ENCODE results near the gene TOX3.

TOX3 gene

DNA sequence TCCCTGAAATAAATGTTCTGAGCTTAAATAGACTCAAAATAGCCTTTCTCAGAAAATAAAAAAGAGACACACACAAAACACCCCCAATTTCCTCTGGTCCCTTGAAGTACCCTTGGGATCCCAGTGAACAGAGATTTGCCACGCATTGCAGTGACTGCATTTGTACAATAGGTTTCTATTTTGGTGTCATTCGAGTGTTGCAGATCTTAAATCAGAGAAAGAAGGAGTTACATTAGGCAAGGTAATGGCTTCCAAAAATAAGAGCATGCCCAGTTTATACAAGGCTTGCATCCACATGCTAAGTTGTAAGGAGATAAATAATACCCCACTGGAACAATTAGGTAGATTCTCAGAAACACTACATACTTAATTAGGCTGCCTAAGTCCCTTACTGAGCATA lies 2.2 kb downstream of the TOX3 start:
- no peaks in the 10 kb centered on the region for H3K36me3 ChIP-seq (ENCODE audit: control insufficient read depth, insufficient read depth, low read length)
- no peaks in the 10 kb centered on the region for H3K27me3 ChIP-seq (ENCODE audit: control insufficient read depth, insufficient read depth, low read length)
- H3K27ac ChIP-seq (ENCODE audit: low read depth, low read length), result no peak overlapping the region
- no peak overlapping the region for H3K9ac ChIP-seq (ENCODE audit: low read length)
- no peaks in the 10 kb centered on the region for H3K4me1 ChIP-seq (ENCODE audit: control insufficient read depth, insufficient read depth, low read length)
- H3K4me3 ChIP-seq (ENCODE audit: low read length), result peak overlapping the region; percentile 70

DNA sequence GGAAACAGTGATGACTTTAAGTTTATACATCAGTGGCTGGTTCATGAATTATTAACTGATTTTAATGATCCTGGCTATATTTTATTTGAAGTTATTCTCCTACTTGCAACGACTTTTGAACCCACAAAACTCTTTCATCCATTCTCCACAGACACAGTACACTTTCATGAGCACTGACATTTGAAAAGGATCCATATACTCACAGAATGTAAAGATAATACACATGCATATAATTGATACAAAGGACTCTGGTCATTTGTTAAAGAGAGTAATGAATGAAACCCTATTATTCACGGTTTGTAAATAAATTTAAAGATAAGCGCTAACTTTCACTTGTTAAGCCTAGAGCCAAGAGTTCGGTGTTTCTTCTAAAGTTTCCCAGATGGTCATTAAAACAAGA lies 3.3 kb downstream of the TOX3 start:
- Histone ChIP-seq H3K27me3 (ENCODE audit: control insufficient read depth, insufficient read depth, low read length) (no peaks in the 10 kb centered on the region), H3K27ac (ENCODE audit: low read depth, low read length) (no peak overlapping the region), H3K9ac (ENCODE audit: low read length) (no peak overlapping the region), H3K4me1 (ENCODE audit: control insufficient read depth, insufficient read depth, low read length) (no peaks in the 10 kb centered on the region), H3K36me3 (ENCODE audit: control insufficient read depth, insufficient read depth, low read length) (no peaks in the 10 kb centered on the region), H3K4me3 (ENCODE audit: low read length) (no peak overlapping the region)

DNA sequence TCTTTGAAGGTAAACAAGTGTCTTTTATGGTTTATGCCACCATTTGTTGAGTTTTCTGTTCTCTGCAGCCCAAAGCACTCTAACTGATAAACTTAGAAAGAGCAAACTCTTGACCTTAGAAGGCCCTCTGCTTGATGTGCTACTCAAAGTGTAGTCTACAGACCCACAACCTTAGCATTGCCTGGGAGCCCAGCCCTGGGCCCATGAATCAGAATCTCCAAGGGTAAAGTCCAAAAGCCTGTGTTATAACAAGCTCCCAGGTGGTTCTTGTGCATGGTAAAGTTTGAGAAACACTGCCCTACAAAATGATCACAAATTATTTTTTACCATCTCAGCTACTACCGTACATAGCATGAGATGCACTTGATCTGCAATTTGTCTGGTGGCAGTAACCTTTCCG lies 6.0 kb downstream of the TOX3 start:
- Histone ChIP-seq H3K27me3 (ENCODE audit: control insufficient read depth, insufficient read depth, low read length) (no peaks in the 10 kb centered on the region), H3K4me1 (ENCODE audit: control insufficient read depth, insufficient read depth, low read length) (no peaks in the 10 kb centered on the region), H3K36me3 (ENCODE audit: control insufficient read depth, insufficient read depth, low read length) (no peaks in the 10 kb centered on the region), H3K9ac (ENCODE audit: low read length) (no peak overlapping the region), H3K4me3 (ENCODE audit: low read length) (no peak overlapping the region), H3K27ac (ENCODE audit: low read depth, low read length) (no peak overlapping the region)

DNA sequence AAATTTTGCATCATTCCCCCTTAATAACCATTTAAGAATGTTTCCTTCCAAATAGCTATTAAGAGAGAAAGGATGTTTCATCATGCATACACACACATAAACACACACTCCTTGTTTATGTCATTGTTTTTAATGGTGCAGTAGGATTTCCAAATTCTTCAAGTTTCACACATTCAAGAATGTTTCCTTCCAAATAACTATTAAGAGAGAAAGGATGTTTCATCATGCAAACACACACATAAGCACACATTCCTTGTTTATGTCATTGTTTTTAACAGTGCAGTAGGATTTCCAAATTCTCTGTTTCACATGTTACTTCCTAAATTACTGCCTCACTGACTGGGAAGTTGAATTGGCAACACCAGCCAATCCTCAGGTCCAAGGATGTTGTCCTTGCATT lies 7.8 kb downstream of the TOX3 start:
- no peaks in the 10 kb centered on the region for H3K27me3 ChIP-seq (ENCODE audit: control insufficient read depth, insufficient read depth, low read length)
- no peak overlapping the region for H3K9ac ChIP-seq (ENCODE audit: low read length)
- H3K4me1 ChIP-seq (ENCODE audit: control insufficient read depth, insufficient read depth, low read length), result no peaks in the 10 kb centered on the region
- no peaks in the 10 kb centered on the region for H3K36me3 ChIP-seq (ENCODE audit: control insufficient read depth, insufficient read depth, low read length)
- no peak overlapping the region for H3K4me3 ChIP-seq (ENCODE audit: low read length)
- H3K27ac ChIP-seq (ENCODE audit: low read depth, low read length), result no peak overlapping the region

DNA sequence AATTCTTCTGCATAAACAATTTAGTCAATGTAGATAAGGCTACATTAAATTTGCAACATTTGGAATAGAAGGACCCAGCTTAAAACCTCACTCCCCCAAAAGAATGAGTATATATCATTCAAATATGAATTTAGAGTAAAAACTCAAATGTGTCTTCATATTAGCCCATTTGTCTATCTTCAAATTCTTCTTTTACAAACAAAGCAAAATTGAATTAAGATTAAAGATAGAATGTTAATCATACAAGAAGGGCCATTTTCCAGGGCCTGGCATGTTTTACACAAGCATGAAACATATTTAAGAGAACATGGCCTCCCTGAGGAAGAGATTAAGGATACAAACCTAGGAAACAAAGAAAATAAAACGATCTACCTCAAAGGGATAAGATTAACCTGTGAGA lies 8.4 kb downstream of the TOX3 start:
- no peaks in the 10 kb centered on the region for H3K27me3 ChIP-seq (ENCODE audit: control insufficient read depth, insufficient read depth, low read length)
- H3K4me3 ChIP-seq (ENCODE audit: low read length), result no peak overlapping the region
- no peak overlapping the region for H3K9ac ChIP-seq (ENCODE audit: low read length)
- H3K27ac ChIP-seq (ENCODE audit: low read depth, low read length), result no peak overlapping the region
- H3K4me1 ChIP-seq (ENCODE audit: control insufficient read depth, insufficient read depth, low read length), result no peaks in the 10 kb centered on the region
- H3K36me3 ChIP-seq (ENCODE audit: control insufficient read depth, insufficient read depth, low read length), result no peaks in the 10 kb centered on the region

DNA sequence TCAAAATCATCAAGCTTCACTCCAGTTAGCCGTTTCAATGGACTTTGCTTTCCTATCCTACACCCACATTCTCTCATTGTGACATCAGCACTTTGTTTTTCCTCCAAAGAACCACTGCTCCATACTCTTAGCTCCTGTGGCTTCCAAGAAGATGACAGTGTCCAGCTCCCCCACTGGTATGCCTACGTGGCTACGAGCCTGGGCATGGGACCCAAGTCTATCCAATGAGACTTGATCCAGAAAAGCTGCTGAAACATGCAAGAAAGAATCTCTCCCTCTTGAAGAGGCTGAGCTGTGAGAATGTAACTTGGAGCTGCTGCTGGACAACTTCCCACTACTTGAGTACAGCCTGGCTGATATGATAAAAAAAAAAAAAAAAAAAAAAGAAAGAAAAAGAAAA lies 9.4 kb downstream of the TOX3 start:
- Histone ChIP-seq H3K9ac (ENCODE audit: low read length) (no peak overlapping the region), H3K27ac (ENCODE audit: low read depth, low read length) (no peak overlapping the region), H3K27me3 (ENCODE audit: control insufficient read depth, insufficient read depth, low read length) (no peaks in the 10 kb centered on the region), H3K4me3 (ENCODE audit: low read length) (no peak overlapping the region), H3K36me3 (ENCODE audit: control insufficient read depth, insufficient read depth, low read length) (no peaks in the 10 kb centered on the region), H3K4me1 (ENCODE audit: control insufficient read depth, insufficient read depth, low read length) (no peaks in the 10 kb centered on the region)

DNA sequence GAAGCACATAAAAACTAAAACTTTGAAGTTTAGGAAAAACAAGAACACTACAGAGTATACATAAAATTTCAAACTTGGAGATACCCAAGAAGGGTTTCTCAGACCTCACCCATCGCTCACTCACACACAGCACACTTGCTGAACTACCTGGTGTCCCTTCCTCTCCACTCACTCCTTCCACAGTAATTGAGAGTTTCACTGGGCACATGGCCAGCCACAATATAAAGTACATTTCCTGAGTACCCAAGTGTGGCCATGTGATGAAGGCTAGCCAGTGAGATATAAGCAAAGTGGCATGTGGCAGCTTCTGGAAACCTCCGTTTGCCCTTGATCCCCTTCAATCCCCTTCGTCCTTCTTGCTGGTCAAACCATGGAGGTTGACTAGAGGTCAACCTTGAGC lies 11.9 kb downstream of the TOX3 start:
- Histone ChIP-seq H3K27ac (ENCODE audit: low read depth, low read length) (no peak overlapping the region), H3K4me3 (ENCODE audit: low read length) (no peak overlapping the region), H3K9ac (ENCODE audit: low read length) (no peak overlapping the region), H3K27me3 (ENCODE audit: control insufficient read depth, insufficient read depth, low read length) (no peaks in the 10 kb centered on the region), H3K4me1 (ENCODE audit: control insufficient read depth, insufficient read depth, low read length) (no peaks in the 10 kb centered on the region), H3K36me3 (ENCODE audit: control insufficient read depth, insufficient read depth, low read length) (no peaks in the 10 kb centered on the region)

DNA sequence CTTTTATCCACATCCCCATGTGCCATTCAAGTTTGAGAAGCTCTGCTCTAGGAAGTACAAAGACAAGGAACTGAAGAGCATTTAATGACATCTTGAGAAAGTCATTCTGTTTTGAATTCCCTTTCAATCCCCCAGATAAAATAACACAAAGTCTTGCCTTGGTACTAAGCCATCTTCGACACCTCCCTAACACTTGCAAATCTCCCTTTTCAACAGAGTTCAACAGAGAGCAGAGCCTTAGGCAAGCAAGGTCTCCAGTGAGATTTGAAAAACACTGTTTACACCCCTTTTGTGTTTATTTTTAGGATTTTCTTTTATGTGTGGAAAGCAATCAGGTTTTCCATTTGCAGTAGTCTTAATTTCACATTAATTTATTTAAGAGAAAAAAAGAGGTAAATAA lies 13.6 kb downstream of the TOX3 start:
- Histone ChIP-seq H3K36me3 (ENCODE audit: control insufficient read depth, insufficient read depth, low read length) (no peaks in the 10 kb centered on the region), H3K4me3 (ENCODE audit: low read length) (no peak overlapping the region), H3K27me3 (ENCODE audit: control insufficient read depth, insufficient read depth, low read length) (no peaks in the 10 kb centered on the region), H3K4me1 (ENCODE audit: control insufficient read depth, insufficient read depth, low read length) (no peaks in the 10 kb centered on the region), H3K9ac (ENCODE audit: low read length) (no peak overlapping the region), H3K27ac (ENCODE audit: low read depth, low read length) (no peak overlapping the region)

DNA sequence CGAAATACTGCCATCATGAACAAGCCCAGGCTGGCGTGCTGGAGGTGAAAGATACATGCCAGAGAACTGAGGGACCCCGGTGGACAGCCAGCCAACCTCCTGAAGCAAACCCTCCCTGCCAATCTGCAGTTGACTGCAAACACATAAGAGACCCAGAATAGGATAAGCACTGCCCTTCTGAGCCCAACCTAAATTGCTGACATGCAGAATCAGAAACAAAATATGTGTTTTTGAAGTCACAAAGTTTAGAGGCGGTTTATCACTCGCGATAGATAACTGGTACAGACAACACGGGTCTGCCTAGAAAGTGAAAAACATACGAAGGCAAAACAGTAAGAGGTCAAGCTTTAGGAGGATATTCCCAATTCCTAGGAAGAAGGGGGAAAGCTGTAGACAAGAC lies 14.6 kb downstream of the TOX3 start:
- no peaks in the 10 kb centered on the region for H3K36me3 ChIP-seq (ENCODE audit: control insufficient read depth, insufficient read depth, low read length)
- no peaks in the 10 kb centered on the region for H3K27me3 ChIP-seq (ENCODE audit: control insufficient read depth, insufficient read depth, low read length)
- no peaks in the 10 kb centered on the region for H3K4me1 ChIP-seq (ENCODE audit: control insufficient read depth, insufficient read depth, low read length)
- H3K4me3 ChIP-seq (ENCODE audit: low read length), result no peak overlapping the region
- no peak overlapping the region for H3K9ac ChIP-seq (ENCODE audit: low read length)
- no peak overlapping the region for H3K27ac ChIP-seq (ENCODE audit: low read depth, low read length)

DNA sequence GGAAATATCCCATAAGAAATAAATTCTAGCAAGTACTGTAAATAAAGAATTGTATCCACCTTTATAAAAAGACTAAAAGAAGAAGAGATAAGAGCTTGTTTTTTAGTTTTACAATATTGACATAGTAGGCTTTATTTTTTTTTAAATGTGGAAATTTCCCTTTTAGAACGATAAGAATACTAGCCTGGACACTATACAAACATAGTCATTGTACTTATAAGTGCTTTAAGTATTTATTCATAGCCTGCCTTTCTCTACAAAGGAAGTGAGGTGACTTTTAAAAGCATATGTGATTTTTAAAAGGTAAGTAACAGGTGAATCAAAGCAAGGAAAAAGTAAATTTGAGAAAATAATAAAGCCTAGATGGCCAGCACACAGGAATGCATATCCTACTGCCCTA lies 17.7 kb downstream of the TOX3 start:
- H3K4me3 ChIP-seq (ENCODE audit: low read length), result no peak overlapping the region
- no peak overlapping the region for H3K27ac ChIP-seq (ENCODE audit: low read depth, low read length)
- no peaks in the 10 kb centered on the region for H3K36me3 ChIP-seq (ENCODE audit: control insufficient read depth, insufficient read depth, low read length)
- H3K9ac ChIP-seq (ENCODE audit: low read length), result no peak overlapping the region
- no peaks in the 10 kb centered on the region for H3K4me1 ChIP-seq (ENCODE audit: control insufficient read depth, insufficient read depth, low read length)
- no peaks in the 10 kb centered on the region for H3K27me3 ChIP-seq (ENCODE audit: control insufficient read depth, insufficient read depth, low read length)

DNA sequence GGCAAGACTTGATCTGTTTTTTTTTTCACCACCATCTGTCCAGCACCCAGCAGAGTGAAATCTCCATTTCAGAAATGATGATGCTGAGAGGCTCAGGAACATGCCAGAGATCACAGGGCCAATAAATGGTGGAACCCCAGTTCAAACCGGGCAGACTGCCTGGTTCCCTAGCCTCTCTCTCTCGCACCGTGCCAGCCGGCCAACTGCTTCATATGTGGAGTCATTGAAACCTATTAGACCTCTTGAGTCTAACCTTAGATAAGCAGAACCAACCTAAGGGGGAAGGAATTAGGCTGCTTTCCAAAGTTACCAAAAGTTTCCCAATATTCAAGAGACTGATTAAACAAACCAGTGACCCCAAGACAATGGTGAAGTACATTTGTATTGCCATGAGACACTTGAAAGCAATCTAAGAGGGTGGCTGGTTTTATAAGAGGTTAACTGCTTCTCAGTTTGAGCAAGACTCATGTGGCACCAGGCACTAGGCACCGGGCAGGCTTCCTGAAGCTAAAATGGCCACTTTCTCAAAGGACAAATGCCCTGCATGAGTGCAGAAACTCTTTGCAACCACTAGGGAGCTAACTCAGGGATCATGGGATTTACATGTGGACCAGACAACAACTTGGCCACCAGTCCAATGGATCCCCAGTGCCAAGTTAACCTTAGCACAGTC lies 18.4 kb downstream of the TOX3 start:
- H3K4me3 ChIP-seq (ENCODE audit: low read length), result no peak overlapping the region
- no peak overlapping the region for H3K27ac ChIP-seq (ENCODE audit: low read depth, low read length)
- H3K9ac ChIP-seq (ENCODE audit: low read length), result no peak overlapping the region
- no peaks in the 10 kb centered on the region for H3K27me3 ChIP-seq (ENCODE audit: control insufficient read depth, insufficient read depth, low read length)
- H3K36me3 ChIP-seq (ENCODE audit: control insufficient read depth, insufficient read depth, low read length), result no peaks in the 10 kb centered on the region
- H3K4me1 ChIP-seq (ENCODE audit: control insufficient read depth, insufficient read depth, low read length), result no peaks in the 10 kb centered on the region

DNA sequence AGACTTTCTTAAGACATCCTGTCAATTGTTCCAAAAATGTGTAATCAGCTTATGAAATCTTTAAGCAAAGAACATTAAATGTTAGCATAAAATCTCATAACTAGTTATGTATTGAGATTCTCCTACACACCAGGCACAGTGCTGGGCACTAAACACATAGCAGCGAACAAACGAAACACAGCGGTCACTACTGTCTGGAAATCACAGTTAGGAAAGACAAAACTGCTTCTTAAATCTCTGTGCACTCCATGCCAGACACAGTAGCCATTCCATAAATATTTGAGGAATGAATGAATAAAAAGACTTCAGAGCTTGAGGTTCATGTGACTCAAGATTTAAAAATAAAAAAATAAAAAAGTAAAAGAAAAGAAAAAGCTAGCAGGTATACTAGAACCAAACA lies 20.1 kb downstream of the TOX3 start:
- no peak overlapping the region for H3K27ac ChIP-seq (ENCODE audit: low read depth, low read length)

DNA sequence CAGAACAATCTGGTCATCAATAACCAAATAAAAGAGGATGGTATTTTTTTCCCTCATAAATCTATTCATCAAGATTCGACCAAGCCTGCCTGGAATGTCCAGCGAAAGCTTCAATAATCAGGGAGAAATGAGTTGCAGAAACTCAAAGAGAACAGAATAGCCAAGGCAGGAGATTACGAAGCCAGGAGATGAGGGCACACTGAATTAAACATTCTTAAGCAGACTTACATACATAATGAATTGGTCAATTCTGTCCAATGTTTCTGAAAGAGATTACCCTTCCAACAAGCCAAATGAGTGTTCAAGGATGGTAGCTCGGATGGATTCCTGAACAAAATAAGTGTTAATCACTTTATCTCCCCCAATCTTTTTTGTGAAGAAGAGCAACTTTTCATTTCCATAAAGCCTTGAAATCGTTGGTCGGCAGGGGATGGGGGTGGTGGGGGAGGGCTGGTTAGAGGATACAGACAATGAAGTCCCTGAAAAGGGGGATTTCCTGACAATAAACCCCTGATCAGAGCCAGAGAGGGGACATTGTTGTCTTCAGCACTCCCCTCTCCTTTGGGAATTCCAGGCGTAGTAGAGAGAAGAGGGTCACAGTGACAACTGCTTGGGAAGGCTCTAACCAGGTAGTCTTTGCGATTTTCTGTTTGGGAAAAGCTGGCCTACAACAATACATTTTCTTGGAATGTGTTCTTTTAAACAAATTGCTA lies 20.7 kb downstream of the TOX3 start:
- Histone ChIP-seq H3K36me3 (ENCODE audit: control insufficient read depth, insufficient read depth, low read length) (no peaks in the 10 kb centered on the region), H3K9ac (ENCODE audit: low read length) (no peak overlapping the region), H3K27me3 (ENCODE audit: control insufficient read depth, insufficient read depth, low read length) (no peaks in the 10 kb centered on the region), H3K27ac (ENCODE audit: low read depth, low read length) (no peak overlapping the region), H3K4me3 (ENCODE audit: low read length) (no peak overlapping the region), H3K4me1 (ENCODE audit: control insufficient read depth, insufficient read depth, low read length) (no peaks in the 10 kb centered on the region)

More for the DNA sequence above, 20.1 kb downstream of the TOX3 start:
- Histone ChIP-seq H3K36me3 (ENCODE audit: control insufficient read depth, insufficient read depth, low read length) (no peaks in the 10 kb centered on the region), H3K9ac (ENCODE audit: low read length) (no peak overlapping the region), H3K27me3 (ENCODE audit: control insufficient read depth, insufficient read depth, low read length) (no peaks in the 10 kb centered on the region), H3K4me1 (ENCODE audit: control insufficient read depth, insufficient read depth, low read length) (no peaks in the 10 kb centered on the region), H3K4me3 (ENCODE audit: low read length) (no peak overlapping the region)

All from rectal smooth muscle tissue (tissue), 1 donor.